Measurements from ENCODE around the gene MPZL2. TPM values are rescaled to one million over a fixed set of nuclear protein-coding genes. Genes with fewer than 3 reads are reported as not detected.

The MPZL2 gene
- total RNA-seq, 1 donor from 2014 or later = 226 TPM

DNA sequence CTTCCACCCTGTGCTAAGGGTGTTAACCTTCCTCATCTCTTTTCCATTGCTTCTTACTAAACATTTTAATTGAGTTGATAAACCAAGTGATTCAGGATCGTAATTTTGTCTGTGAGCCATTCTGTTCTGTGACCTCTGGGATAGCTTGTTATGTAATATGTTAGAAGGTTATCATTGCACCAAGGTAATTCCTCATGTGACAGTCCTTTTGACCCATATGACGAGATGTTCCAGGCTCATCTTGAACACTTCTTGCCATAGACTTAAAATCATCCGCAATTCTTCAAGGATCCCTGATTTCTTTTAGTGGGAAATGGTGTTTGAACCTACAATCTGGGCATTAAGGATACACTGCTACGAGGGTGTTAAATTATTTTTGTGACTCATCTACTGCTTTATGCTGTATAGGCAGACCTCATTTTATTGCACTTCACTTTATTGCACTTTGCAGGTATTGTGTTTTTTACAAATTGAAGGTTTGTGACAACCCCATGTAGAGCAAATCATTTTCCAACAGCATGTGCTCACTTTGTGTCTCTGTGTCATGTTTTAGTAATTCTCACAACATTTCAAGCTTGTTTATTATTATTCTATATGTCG is 19.0 kb upstream of the MPZL2 start:
- no peak for DNase-seq (ENCODE audit: low spot score)

DNA sequence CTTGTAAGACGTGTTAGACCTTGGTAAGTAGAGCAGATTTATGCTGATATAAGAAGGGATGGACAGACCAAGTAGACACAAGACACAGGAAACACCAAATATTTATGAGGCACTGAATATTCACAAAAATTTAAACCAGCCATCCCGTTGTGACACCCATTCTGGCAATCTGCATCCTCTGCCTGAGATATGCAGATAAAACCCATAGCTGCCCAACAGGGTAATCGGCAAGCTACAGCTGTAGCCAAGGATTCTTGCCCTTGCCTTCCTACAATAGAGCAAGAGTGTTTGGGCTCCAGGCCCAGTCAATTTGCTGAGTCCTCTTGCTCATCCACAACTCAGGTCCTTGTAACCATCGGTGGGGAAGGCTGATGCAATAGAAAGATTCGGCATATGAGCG is 18.5 kb upstream of the MPZL2 start:
- DNase-seq (ENCODE audit: low spot score) = no peak

DNA sequence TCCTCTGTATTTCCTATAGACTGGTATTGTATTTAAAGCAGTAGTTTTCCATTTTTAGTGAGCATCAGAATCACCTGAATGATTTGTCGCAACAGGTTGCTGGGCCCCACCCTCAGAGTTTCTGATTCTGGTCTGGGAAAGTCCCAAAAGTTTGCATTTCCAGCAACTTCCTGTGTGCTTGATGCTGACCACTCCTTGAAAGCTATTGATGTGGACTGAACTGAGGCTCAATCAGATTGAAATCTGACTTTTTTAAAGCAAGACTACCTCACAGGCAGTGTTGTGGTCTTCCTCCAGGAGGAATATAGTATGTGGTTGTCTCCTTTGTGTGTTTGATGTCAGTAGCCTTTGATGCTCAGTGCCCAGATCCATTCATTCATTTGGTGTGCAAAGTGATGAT is 17.2 kb upstream of the MPZL2 start:
- DNase-seq (ENCODE audit: low spot score) = peak; percentile 58

DNA sequence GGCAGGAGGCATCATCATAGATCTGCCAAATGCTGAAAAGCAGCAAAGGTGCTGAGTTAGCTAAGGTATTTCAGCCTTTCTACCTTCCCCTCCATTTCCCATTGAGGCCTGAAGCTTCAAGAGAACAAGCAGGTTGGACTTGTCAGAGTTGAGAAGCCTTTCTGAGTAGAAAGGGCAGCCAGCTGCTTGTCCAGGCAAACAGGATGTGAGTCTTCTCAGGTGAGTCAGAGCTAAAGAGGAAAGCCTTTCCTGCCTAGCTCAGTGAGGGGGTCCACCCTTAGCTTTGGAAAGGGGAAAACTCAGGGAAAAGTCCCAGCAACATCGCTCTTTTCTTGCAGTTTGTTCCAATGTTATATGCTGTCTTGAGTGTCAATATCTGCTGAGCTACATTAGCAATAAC is 13.2 kb upstream of the MPZL2 start:
- peak; percentile 67 for DNase-seq (ENCODE audit: low spot score)

DNA sequence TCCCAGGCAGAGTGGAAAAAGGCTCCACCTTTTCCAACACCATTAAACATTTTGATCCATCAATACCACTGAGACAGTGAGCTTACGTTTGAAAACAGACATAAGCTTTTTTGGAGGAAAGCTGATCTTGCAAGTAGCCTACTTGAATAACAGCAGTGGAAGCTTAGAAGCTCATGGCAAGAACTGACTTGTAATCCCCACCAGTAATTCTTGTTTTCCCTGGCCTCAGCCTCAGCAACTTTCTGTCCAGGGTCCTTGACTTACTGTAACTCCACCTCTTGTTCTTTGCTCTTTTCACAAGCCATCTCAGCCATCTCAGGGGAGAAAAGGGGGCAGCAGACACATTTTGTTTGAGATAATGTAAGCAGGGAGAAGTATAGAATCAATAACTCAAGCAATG is 12.3 kb upstream of the MPZL2 start:
- peak; percentile 59 for DNase-seq (ENCODE audit: low spot score)

DNA sequence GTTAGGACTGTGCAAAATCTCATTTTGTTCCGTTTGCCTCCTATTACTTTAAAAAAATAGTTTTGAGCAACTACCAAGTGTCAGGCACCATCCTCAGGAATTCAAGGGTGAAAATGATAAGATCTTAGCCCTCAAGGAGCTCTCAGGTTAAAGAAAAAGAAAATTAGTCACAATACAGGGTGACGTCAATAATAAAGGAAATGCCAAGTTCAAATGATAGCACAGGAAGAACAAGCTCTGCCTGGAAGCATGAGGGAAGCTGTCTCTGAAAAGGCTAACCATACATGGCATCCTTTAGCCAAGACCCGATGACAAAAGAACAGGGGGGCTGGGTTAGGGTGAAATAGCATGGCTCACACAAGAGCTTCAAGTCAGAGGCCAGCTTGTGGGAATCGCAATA is 11.1 kb upstream of the MPZL2 start:
- DNase-seq (ENCODE audit: low spot score) = no peak

DNA sequence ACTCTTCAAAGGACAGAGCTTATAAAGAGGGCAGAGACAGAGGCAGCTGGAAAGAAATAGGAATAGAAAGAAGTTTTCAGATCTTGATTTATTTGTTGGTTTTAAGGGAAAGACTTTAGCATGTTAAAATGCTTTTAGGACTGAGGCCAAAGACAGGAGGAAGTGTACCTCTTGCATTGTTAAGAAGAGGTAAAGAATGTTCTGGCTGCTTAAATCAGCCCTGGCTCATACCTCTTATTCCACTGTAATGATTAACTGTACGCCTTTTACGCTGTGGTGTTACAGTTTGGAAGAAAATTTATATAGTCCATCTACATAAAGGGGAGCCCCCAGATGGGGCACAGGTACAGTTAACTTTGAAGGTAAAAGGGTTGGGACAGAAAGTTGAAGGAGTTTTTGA is 10.1 kb upstream of the MPZL2 start:
- no peak for DNase-seq (ENCODE audit: low spot score)

DNA sequence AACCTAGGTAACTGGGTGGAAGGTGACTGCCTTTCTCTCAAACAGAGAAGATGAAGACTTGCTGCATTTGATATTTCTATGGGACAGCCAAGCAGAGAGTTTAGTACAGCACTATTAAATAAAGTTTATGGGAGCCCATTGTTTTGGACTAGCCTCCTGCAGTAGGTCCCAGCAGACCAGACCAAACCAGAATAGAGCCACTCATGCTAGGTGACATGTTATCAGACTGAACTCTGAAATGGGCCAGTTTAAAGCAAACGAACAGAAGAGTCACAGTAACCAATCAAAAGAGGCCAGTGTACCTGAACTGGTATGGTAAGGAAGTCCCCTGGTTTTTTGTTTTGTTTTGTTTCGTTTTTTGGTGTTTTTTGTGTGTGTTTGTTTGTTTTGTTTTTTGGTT is 7.9 kb upstream of the MPZL2 start:
- DNase-seq (ENCODE audit: low spot score) = no peak

DNA sequence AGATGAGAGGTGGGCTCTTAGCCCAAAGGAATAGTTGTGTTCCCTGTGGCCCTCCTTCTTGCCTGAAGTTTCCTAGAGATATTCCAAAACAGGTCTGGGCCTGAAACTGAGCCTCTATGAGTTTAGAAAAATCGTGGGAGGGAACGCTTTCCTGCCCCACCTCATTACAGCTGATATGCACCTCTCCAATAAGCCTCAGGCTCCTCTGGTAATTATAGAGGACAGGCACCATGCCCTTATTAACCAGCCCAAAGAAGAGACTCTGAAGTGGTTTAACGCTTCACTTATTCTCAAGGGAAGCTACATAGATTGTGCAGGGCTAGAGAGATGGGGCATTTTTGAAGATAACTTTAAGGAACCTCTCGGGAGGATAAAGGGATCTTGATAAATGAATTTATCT is 3.4 kb upstream of the MPZL2 start:
- DNase-seq (ENCODE audit: low spot score) = no peak

DNA sequence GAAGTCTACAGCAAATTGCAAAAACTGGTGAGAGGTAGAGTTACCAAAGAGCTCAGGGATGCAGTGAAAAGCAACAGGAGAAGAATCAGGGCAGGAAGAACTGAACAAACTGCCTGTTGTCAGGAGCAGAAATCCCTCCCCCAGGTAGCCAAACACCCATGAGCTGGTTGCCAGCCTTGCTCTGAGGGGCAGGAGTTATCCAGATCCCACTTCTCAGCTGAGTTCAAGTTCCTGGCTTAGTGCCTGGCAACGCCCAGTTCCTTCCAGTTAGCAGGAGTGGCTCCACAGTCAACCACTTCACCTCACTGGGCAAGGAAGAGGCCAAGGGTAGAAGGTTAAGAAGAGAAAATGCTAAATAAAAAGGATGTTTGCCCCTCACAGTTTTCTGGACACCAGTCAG is 1.9 kb upstream of the MPZL2 start:
- peak; percentile 78 for DNase-seq (ENCODE audit: low spot score)

DNA sequence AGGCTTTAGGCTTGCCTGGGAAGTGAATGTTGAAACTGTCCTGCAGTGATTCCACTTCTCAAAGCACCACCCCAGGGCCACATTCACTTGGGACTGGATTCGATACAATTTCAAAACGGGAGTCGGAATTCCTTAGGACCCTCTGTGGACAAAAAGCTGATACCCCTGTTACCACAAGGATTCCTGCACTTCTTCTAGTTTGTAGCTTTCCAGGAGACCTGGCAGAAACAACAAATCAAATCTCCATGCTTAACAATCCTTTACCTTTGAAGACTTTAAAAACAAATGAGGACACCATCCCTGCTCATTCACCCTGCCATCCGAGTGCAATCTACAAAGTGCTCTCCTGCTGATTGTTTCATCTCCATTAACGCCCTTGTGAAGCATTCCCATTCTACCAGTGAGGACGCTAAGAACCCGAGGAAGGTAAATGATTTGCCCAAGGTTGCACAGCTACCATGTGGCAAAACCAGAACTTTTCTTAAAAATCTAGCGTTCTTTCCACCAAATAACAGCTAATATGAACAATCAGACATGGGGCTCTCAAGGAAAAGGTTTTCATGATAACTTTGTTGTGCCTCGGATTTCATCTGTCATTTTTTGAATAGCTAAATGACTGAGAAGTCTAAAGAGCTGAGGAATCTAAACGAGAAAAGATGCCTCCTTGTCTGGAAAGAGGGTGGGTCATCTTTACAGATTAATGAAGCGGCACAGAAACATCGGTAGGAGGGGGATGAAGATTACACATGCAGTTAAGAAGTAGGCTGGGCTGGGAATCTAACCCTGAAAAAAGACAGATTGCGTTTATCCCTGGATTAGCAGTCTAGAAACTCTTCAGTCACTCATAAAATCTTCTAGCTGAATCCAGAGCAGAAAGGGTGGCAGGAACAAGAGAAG is 720 bp upstream of the MPZL2 start:
- DNase-seq (ENCODE audit: low spot score) = no peak

DNA sequence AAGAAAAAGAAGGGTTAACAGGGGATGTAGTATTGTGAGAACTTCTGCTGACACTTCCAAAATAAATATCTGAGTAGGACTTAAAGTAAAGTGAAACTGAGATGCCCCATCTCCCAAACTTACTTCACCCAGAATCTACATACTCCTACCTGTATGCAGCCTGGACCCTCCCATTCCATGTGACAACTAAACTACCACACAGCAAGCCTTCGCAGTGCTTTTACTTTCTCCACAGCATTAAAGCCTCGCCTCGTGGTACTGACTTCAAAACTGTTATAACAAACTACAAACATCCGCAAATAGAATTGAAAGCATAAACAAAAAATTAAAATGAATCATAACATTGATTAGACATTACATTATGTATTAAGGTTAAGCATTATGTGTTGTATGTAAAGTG is 985 bp downstream of the MPZL2 start:
- DNase-seq (ENCODE audit: low spot score) = no peak

DNA sequence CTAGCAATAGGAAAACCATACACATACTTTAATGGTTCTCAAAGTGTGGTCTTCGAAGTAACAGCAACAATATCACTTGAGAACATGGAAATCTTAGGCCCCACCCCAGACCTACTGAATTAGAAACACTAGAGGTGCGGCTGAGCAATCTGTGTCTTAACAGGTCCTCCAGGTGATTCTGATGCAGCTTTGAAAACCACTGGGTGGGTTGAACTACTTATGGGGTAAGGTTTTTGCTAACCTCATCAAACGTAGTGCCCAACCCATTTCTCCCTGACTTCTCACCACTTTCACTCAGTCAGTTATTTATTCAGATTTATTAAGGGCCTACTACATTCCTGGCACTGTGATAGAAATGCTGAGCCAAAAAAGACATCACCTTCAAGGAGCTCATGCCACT is 3.7 kb downstream of the MPZL2 start:
- no peak for DNase-seq (ENCODE audit: low spot score)

DNA sequence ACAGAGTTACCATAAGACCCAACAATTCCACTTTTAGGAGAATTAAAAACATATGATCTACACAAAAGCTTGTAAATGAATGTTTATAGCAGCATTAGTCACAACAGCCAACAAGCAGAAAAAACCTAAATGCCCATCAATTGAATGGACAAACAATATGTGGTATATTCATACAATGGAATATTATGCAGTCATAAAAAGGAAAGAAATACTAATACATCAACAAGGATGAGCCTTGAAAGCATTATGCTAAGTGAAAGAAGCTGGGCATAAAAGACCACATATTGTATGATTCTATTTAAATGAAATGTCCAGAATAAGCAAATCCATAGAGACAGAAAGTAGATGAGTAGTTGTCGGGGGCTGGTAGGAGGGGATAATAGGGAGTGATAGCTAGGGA is 5.0 kb downstream of the MPZL2 start:
- no peak for DNase-seq (ENCODE audit: low spot score)

DNA sequence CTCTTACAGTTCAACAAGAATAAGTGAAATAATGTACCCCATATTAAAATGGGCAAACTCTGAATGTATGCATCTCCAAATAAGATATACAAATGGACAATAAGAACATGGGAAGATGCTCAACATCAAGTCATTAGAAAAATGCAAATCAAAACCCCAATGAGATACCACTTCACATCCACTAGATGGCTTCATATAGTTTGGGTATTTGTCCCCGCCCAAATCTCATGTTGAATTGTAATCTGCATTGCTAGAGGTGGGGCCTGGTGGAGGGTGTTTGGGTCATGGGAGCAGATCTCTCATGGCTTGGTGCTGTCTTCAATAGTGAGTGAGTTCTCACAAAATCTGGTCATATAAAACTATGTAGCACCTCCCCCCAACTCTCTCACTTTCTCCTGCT is 5.7 kb downstream of the MPZL2 start:
- no peak for DNase-seq (ENCODE audit: low spot score)

DNA sequence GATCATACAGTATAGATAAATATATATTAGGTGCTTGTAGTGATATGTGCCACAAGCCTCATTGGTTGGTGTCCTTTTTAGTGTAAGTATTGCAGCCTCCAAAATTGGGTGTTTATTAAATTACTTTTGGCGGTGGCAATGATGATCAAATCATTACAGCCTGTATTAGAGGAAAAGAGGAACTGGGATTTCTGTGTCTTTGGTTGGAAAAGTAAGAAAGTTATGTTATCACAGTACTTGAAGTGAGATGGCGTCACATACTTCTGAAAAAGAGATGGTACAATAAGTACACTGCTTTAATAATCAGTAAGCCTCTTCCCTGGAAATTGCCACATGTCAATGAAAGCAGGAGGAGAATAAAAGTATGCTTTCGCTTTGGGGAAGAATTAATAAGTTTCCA is 11.4 kb downstream of the MPZL2 start:
- DNase-seq (ENCODE audit: low spot score) = no peak

DNA sequence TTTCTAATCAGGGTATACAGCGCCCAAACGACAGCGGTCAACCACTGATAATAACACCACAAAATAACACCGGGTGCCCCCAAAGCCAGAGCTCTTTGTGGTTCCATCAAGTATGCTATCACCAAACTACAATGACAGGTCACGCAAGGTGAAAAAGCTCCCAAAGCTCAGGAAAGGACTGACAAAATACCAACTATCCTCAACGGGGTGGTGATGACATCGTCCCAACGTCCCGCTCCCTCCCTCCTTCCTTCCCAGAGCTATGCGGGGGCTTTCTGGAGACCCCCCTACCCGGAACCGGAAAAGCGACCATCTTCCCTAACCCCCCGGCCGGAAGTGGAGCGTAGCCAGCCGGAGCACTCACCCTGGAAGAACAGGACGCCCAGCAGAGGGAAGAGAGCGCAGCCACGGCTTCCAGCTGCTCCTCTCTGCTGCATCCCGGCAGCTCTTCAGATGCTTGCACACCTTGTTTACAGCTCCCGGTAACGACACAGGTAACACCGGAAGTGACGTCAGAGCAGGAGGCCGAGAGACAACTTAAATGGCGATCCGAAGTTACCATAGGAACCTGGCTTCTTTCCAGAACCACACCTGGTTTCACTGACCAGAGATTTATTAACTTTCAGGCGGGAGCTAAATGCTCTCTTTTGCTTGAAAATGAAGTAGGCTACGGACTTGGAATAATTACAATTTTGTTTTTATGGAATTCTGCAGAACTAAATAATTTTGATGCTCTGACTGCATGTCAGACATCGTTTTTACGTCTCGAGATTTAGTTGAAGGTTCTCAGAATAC is 12.0 kb downstream of the MPZL2 start, which contains the start of gene MPZL3:
Gene MPZL3 (minus strand): TSS at position 508 of the 795 bp plus-strand sequence. CDS start 71 bp downstream, at position 437.
- peak; percentile 92 for DNase-seq (ENCODE audit: low spot score)

DNA sequence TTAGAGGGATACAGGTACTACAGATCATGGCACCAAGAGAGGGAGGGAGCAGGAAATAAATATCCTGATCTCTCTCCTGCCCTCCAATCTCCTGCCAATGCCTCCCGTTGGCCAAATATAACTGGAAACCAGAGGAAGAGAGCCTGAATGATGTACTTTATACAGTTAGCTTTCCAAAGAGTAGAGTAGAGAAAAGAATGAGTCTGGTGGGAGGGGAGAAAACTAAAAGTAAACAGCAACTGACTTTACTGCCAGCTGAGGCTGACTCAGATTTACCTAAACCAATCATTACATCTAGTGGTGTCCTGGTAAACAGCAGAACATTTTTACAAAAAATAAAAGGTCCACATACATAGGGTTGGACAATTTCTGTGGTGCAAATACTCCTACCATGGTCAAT is 17.1 kb downstream of the MPZL2 start:
- no peak for DNase-seq (ENCODE audit: low spot score)

DNA sequence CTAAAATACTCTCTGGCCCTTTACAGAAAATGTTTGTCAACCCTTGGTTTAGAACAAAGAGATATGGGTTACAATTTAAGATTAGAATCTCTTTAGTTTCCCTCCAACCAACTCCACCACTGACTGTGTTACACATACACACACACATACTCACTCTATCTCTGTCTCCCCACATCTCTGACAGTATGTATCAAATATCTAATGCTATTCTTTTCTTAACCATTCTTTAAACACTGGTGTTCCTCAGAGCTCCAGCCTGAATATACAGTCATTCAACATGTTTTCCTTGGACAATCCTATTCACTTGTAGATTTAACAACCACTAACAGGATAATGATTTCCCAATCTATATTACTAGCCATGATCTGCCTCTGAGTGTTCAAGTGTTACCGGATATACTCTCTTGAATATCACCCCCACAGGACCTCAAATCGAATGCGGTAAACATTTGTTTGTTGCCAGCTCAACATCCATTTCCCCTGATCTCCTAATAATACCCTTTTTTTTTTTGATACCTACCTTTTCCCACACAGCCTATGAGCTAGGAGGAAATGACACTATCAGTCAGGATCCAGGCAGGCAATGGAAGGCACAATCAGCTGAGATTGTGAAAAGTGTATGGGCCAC is 18.0 kb downstream of the MPZL2 start:
- no peak for DNase-seq (ENCODE audit: low spot score)

DNA sequence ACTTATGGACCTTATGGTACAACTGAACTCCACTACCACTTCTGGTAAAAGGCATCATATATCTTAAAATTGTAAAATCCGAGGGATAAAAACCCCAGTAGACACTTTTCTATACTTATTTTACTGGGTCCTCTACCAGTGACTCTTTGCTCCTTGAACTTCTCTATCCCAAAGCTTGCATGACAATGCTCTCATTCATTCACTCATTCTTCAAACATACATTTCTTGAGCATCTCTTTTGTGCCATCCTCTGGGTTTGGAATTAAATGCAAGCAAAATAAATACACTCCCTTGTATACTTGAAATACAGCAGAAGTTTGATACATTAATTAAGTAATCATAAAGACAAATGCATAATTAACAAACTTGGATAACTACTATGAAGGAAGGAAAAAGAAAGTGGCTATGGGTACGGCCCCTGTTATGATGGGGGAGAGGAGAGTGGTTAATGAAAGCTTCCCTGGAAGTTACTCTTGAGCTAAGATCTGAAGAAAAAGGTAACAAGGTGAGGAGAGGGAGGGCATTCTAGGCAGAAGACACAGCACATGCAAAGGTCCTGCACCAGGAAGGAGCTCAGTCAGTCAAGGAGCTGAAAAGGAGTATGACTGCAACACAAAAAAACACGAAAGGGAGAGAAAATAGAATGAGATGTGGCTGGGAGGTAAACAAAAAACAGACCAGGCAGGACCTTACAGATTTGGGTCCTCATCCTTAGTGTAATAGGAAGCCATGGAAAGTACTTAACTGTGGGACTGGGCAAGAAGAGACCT is 19.9 kb downstream of the MPZL2 start:
- no peak for DNase-seq (ENCODE audit: low spot score)

DNA sequence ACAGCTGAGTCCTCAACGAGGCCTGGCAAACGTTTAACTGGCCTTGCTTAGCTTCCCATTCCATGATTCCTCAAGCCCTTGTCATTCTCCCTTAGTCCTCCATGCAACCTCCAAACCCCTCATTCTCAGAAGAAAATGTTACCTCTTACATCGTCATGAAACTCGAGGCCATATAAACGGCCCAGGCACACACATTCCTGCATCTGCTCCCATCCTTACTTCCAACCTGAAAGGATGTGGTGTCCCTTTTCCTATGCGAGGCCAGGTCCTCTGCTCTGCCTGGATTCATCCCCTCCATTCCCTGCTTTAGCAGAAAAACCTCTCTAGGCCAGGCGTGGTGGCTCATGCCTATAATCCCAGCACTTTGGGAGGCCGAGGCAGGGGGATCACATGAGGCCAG is 20.9 kb downstream of the MPZL2 start:
- DNase-seq (ENCODE audit: low spot score) = no peak

DNA sequence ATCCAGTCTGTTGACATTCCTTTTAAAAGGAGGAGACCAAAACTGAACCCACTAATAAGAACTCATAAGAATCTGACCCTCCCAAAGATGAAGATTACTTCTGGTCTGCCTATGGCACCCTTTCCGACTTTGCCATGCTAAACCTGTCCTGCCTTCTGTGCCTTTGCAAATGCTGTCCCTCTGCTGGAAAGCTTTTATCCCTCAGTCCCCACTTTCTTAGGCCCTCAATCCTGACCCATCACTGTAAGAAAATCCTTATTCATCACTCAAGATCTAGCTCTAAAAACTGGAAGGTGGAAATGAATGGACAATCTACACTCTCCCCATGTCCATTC is 22.4 kb downstream of the MPZL2 start:
- no peak for DNase-seq (ENCODE audit: low spot score)

Data from ureter (tissue), 1 donor.